ENCODE measurements around the gene ALX1.

The ALX1 gene

GRCh38 chr12:85280165-85280983 lies at the start of gene ALX1:
ALX1 (plus strand) TSS chr12:85280220; CDS start chr12:85280262, 42 bp downstream.
- DNase-seq (ENCODE audit: low read depth in 4 of 4, low spot score in 1 of 4): no peak

- DNase-seq (ENCODE audit: low read depth in 4 of 4, low spot score in 1 of 4): no peak
These were observed 42.7 kb upstream of the ALX1 start for GRCh38 chr12:85237327-85237726.

GRCh38 chr12:85244561-85244960 lies 35.5 kb upstream of the ALX1 start:
- no peak for DNase-seq (ENCODE audit: low read depth in 4 of 4, low spot score in 1 of 4)

GRCh38 chr12:85253853-85254252 lies 26.2 kb upstream of the ALX1 start:
- DNase-seq (ENCODE audit: low read depth in 4 of 4, low spot score in 1 of 4): no peak

- no peak for DNase-seq (ENCODE audit: low read depth in 4 of 4, low spot score in 1 of 4)
These were observed 22.3 kb upstream of the ALX1 start for GRCh38 chr12:85257671-85258070.

GRCh38 chr12:85260447-85260846 lies 19.6 kb upstream of the ALX1 start:
- DNase-seq (ENCODE audit: low read depth in 4 of 4, low spot score in 1 of 4): no peak

GRCh38 chr12:85260896-85261295 lies 19.1 kb upstream of the ALX1 start:
- no peak for DNase-seq (ENCODE audit: low read depth in 4 of 4, low spot score in 1 of 4)

GRCh38 chr12:85266356-85266755 lies 13.7 kb upstream of the ALX1 start:
- DNase-seq (ENCODE audit: low read depth in 4 of 4, low spot score in 1 of 4): no peak

- DNase-seq (ENCODE audit: low read depth in 4 of 4, low spot score in 1 of 4): no peak
These were observed 6.4 kb upstream of the ALX1 start for GRCh38 chr12:85273381-85274314.

GRCh38 chr12:85274315-85274651 lies 5.7 kb upstream of the ALX1 start:
- DNase-seq (ENCODE audit: low read depth in 4 of 4, low spot score in 1 of 4): no peak

- no peak for DNase-seq (ENCODE audit: low read depth in 4 of 4, low spot score in 1 of 4)
These were observed 4.6 kb upstream of the ALX1 start for GRCh38 chr12:85275374-85275773.

GRCh38 chr12:85277191-85277590 lies 2.8 kb upstream of the ALX1 start:
- DNase-seq (ENCODE audit: low read depth in 4 of 4, low spot score in 1 of 4): no peak

- no peak for DNase-seq (ENCODE audit: low read depth in 4 of 4, low spot score in 1 of 4)
These were observed 2.0 kb upstream of the ALX1 start for GRCh38 chr12:85277900-85278597.

GRCh38 chr12:85278598-85279448 lies 1.2 kb upstream of the ALX1 start:
- DNase-seq (ENCODE audit: low read depth in 4 of 4, low spot score in 1 of 4): no peak

- no peak for DNase-seq (ENCODE audit: low read depth in 4 of 4, low spot score in 1 of 4)
These were observed 413 bp upstream of the ALX1 start for GRCh38 chr12:85279449-85280164.

- DNase-seq (ENCODE audit: low read depth in 4 of 4, low spot score in 1 of 4): no peak
These were observed 1.1 kb downstream of the ALX1 start for GRCh38 chr12:85280984-85281630.

- no peak for DNase-seq (ENCODE audit: low read depth in 4 of 4, low spot score in 1 of 4)
These were observed 1.8 kb downstream of the ALX1 start for GRCh38 chr12:85281636-85282312.

GRCh38 chr12:85283560-85283959 lies 3.5 kb downstream of the ALX1 start:
- no peak for DNase-seq (ENCODE audit: low read depth in 4 of 4, low spot score in 1 of 4)

GRCh38 chr12:85296362-85296761 lies 16.3 kb downstream of the ALX1 start:
- no peak for DNase-seq (ENCODE audit: low read depth in 4 of 4, low spot score in 1 of 4)
